Gastroesophageal sphincter (tissue), 4 donors: Measurements from ENCODE around the gene ITPK1. TPM values are rescaled to one million over a fixed set of nuclear protein-coding genes. Genes with fewer than 3 reads are reported as not detected.

Experiments
- ATAC-seq: fragments of 150-250 bp; one replicate; pipeline ENCODE4 v1.9.1; 2016; ENCODE audit warnings: mild to moderate bottlenecking, moderate library complexity
- H3K27ac ChIP-seq, 4 donors: fragments of 200-600 bp; sonication (generic) in 3 of 4; 1 replicate in 3 of 4; 2 replicates in 1 of 4; pipeline ENCODE4 v1.5.1; 2016 to 2019
- H3K27me3 ChIP-seq: fragments of 200-600 bp; sonication (generic); one replicate; pipeline ENCODE4 v1.5.1; 2019
- H3K36me3 ChIP-seq, 2 donors: fragments of 200-600 bp; sonication (generic); one replicate each; pipeline ENCODE4 v1.5.1; 2019; ENCODE audit warnings: control low read depth in 1 of 2
- H3K4me1 ChIP-seq, 3 donors: fragments of 200-600 bp; sonication (generic); 1 replicate in 2 of 3; 2 replicates in 1 of 3; pipeline ENCODE4 v1.5.1; 2016 to 2019; ENCODE audit warnings: control low read depth in 2 of 3
- H3K4me3 ChIP-seq, 2 donors: fragments of 200-600 bp; sonication (generic); one replicate each; pipeline ENCODE4 v1.5.1; 2019; ENCODE audit warnings: mild to moderate bottlenecking in 1 of 2, moderate library complexity in 1 of 2
- H3K9me3 ChIP-seq, 3 donors: fragments of 200-600 bp; sonication (generic); one replicate each; pipeline ENCODE4 v1.5.1; 2017 to 2019; ENCODE audit warnings: control low read depth in 2 of 3
- CTCF ChIP-seq, 4 experiments: fragments of 200-600 bp in 2 of 4; fragments of 450-650 bp in 2 of 4; sonication (generic) in 1 of 4; IDR thresholded peaks; one replicate each; pipeline ENCODE4 v1.5.1; 2017 to 2019; ENCODE audit warnings: antibody characterized with exemption in 4 of 4, mild to moderate bottlenecking in 2 of 4, moderate library complexity in 2 of 4
- EP300 ChIP-seq: sonication (generic); formaldehyde crosslinking; IDR thresholded peaks from one replicate; pipeline ENCODE4 v1.6.1; 2017; ENCODE audit warnings: antibody characterized with exemption, mild to moderate bottlenecking
- POLR2A ChIP-seq, 2 donors: fragments of 450-650 bp; IDR thresholded peaks; one replicate each; pipeline ENCODE4 v1.6.1; 2017; ENCODE audit warnings: antibody characterized with exemption in 2 of 2, mild to moderate bottlenecking in 2 of 2, moderate library complexity in 1 of 2
- POLR2AphosphoS5 ChIP-seq: sonication (generic); formaldehyde crosslinking; IDR thresholded peaks from one replicate; pipeline ENCODE4 v1.6.1; 2017; ENCODE audit warnings: antibody characterized with exemption
- WGBS, 2 donors: methylation state at CpG; one replicate each; pipeline ENCODE4 v1.1.5; 2018; ENCODE audit warnings: low coverage in 1 of 2; 5-methylcytosine and 5-hydroxymethylcytosine counted together
- total RNA-seq, 4 donors: library from RNA; depleted of rRNA; stranded (reverse); fragments of >200 nt; gene quantifications; one replicate each; pipeline ENCODE4 v1.1.0, GENCODE V29; 2016

Gene ITPK1
- total RNA-seq, 4 donors from 2014 or later = 68.8 to 201 (median 134) TPM

GRCh38 chr14:93029417-93029816 is 86.3 kb downstream of the ITPK1 start:
- 100% methylated on average over 3 of the region's 5 CpGs; no CpG with 5 or more reads in 1 of the 2 donors for WGBS, 2 donors
- no peaks in the 10 kb centered on the region for H3K9me3 ChIP-seq
- no peaks in the 10 kb centered on the region for H3K27me3 ChIP-seq
- H3K36me3 ChIP-seq = no peaks in the 10 kb centered on the region
- no peak overlapping the region for H3K4me3 ChIP-seq
- TF ChIP-seq POLR2AphosphoS5 (no peak), CTCF (IDR thresholded peaks at IDR 0.05) (no peak), POLR2A (IDR thresholded peaks at IDR 0.05) (no peak), EP300 (no peak)
- peaks cover 0 to 89% (median 44%) of the 10 kb centered on the region in 3 donors for H3K4me1 ChIP-seq
- no peak for ATAC-seq
- H3K27ac ChIP-seq = peak overlapping the region in 3 of 4 donors; percentile 18 to 90 (median 48)

- no peak for TF ChIP-seq POLR2AphosphoS5
- TF ChIP-seq EP300 = no peak
- no peak for TF ChIP-seq CTCF (IDR thresholded peaks at IDR 0.05)
- no peak for TF ChIP-seq POLR2A (IDR thresholded peaks at IDR 0.05)
- no peak overlapping the region for H3K4me3 ChIP-seq
- H3K4me1 ChIP-seq = peaks cover 0 to 89% (median 39%) of the 10 kb centered on the region in 3 donors
- H3K27me3 ChIP-seq = no peaks in the 10 kb centered on the region
- WGBS, 2 donors = no CpG with 5 or more reads among the region's 9 CpGs
- H3K36me3 ChIP-seq = no peaks in the 10 kb centered on the region
- no peaks in the 10 kb centered on the region for H3K9me3 ChIP-seq
- peak overlapping the region in 3 of 4 donors; percentile 18 to 90 (median 48) for H3K27ac ChIP-seq
- no peak for ATAC-seq
Observed at GRCh38 chr14:93028724-93029076, 87.0 kb downstream of the ITPK1 start.

- Histone ChIP-seq H3K9me3 (no peaks in the 10 kb centered on the region), H3K36me3 (no peaks in the 10 kb centered on the region), H3K27me3 (no peaks in the 10 kb centered on the region), H3K27ac (peak overlapping the region in 3 of 4 donors; percentile 18 to 90 (median 48)), H3K4me3 (no peak overlapping the region), H3K4me1 (peaks cover 0 to 89% (median 33%) of the 10 kb centered on the region in 3 donors)
- TF ChIP-seq EP300 (no peak), CTCF (IDR thresholded peaks at IDR 0.05) (no peak), POLR2AphosphoS5 (no peak), POLR2A (IDR thresholded peaks at IDR 0.05) (no peak)
- no peak for ATAC-seq
- WGBS, 2 donors = 100% methylated on average over 2 of the region's 19 CpGs
Observed at GRCh38 chr14:93027810-93028723, 87.7 kb downstream of the ITPK1 start.

GRCh38 chr14:93026339-93026738 is 89.4 kb downstream of the ITPK1 start:
- no peak for ATAC-seq
- Histone ChIP-seq H3K9me3 (no peaks in the 10 kb centered on the region), H3K36me3 (no peaks in the 10 kb centered on the region), H3K4me1 (peaks cover 0 to 88% (median 15%) of the 10 kb centered on the region in 3 donors), H3K27me3 (no peaks in the 10 kb centered on the region), H3K4me3 (no peak overlapping the region), H3K27ac (no peak overlapping the region)
- 75 to 90% methylated on average over 7 of the region's 7 CpGs for WGBS, 2 donors
- no peak for TF ChIP-seq CTCF (IDR thresholded peaks at IDR 0.05)
- no peak for TF ChIP-seq POLR2AphosphoS5
- TF ChIP-seq EP300 = no peak
- TF ChIP-seq POLR2A (IDR thresholded peaks at IDR 0.05) = no peak

GRCh38 chr14:93025055-93025454 is 90.7 kb downstream of the ITPK1 start:
- 75 to 77% methylated on average over 5 to 9 of the region's 9 CpGs for WGBS, 2 donors
- ATAC-seq = no peak

More at GRCh38 chr14:93025055-93025454, 90.7 kb downstream of the ITPK1 start:
- H3K9me3 ChIP-seq = no peaks in the 10 kb centered on the region
- H3K36me3 ChIP-seq = no peaks in the 10 kb centered on the region
- no peaks in the 10 kb centered on the region for H3K27me3 ChIP-seq
- H3K4me3 ChIP-seq = no peak overlapping the region
- no peak overlapping the region for H3K27ac ChIP-seq
- TF ChIP-seq POLR2A (IDR thresholded peaks at IDR 0.05) (no peak), CTCF (IDR thresholded peaks at IDR 0.05) (no peak), EP300 (no peak), POLR2AphosphoS5 (no peak)
- H3K4me1 ChIP-seq = peaks cover 0 to 88% (median 18%) of the 10 kb centered on the region in 3 donors
